AG04449 (cell line): ENCODE results near the gene GAS2L3.
A peak's percentile ranks its signal among the peaks of the same experiment; 100 is the strongest.

Experiments
- CTCF ChIA-PET: fragments of 350-600 bp; formaldehyde crosslinking; extraction: SDS; loops from one replicate; lab custom pipeline; 2021; ENCODE audit warnings: antibody characterized with exemption; lab: Yijun Ruan, JAX
- POLR2A ChIA-PET: fragments of 400-600, 350-600 bp; formaldehyde crosslinking; extraction: SDS; loops from one replicate; lab custom pipeline; 2020; ENCODE audit warnings: antibody characterized with exemption, inconsistent platforms; lab: Yijun Ruan, JAX
- DNase-seq: peaks from one replicate; pipeline ENCODE4 v3.0.0-alpha.2; 2010; ENCODE audit warnings: low read depth, low spot score
- H3K4me3 ChIP-seq: 2 replicates; pipeline ENCODE4 v1.5.1; 2011; ENCODE audit warnings: low read depth, mild to moderate bottlenecking, control low read depth, low read length
- TF ChIP-seq, protein P1 (sequence below): IDR thresholded peaks from one replicate; pipeline ENCODE4 v1.5.1; 2011; ENCODE audit warnings: mild to moderate bottlenecking, moderate library complexity, low read length, control low read depth, inconsistent platforms; ENCODE audit not compliant: insufficient read depth; ENCODE audit errors: missing control alignments

Gene GAS2L3

DNA sequence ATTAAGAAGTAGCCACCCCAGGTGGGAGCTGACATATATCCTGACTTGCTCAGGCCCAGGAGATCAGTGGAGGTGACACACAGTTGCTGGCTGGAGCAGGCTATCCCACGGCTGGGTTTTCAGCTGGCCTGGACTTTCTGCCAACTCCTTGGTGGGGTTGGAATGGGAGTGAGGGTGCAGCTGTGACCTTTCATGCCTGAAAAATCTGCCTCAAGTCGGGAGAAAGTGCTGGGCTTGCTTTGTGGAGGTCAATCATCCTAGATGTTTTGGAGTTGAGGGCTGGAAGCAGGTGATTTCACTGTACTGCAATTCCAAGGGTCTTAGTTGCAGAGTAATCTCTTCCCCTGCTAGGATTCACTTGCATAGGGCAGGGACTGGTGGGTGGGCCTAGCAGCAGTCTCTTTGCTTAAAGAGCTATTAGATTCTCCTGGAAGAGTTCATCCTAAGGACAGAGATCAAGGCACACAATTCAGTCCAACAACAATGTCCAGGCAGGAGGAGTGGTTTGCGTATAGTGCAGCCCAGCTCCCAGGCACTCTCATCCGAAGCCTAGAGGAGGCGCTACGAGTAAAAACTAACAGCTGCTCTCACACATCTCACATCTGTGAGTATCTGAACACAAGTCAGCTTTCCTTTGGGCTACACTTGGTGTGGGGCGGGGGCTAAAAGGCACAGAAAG lies 98.1 kb downstream of the GAS2L3 start:
- H3K4me3 ChIP-seq: no peak overlapping the region
- CTCF ChIA-PET: interaction anchor here (0.7 to 3.7 kb wide), 8 partner anchors 10 to 324 kb away, joined by 3 to 23 read pairs (median 4); no protein-coding TSS in a partner anchor
- TF ChIP-seq, protein P1, sequence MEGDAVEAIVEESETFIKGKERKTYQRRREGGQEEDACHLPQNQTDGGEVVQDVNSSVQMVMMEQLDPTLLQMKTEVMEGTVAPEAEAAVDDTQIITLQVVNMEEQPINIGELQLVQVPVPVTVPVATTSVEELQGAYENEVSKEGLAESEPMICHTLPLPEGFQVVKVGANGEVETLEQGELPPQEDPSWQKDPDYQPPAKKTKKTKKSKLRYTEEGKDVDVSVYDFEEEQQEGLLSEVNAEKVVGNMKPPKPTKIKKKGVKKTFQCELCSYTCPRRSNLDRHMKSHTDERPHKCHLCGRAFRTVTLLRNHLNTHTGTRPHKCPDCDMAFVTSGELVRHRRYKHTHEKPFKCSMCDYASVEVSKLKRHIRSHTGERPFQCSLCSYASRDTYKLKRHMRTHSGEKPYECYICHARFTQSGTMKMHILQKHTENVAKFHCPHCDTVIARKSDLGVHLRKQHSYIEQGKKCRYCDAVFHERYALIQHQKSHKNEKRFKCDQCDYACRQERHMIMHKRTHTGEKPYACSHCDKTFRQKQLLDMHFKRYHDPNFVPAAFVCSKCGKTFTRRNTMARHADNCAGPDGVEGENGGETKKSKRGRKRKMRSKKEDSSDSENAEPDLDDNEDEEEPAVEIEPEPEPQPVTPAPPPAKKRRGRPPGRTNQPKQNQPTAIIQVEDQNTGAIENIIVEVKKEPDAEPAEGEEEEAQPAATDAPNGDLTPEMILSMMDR: no peak
- POLR2A ChIA-PET: no interaction called here
- DNase-seq: no peak

DNA sequence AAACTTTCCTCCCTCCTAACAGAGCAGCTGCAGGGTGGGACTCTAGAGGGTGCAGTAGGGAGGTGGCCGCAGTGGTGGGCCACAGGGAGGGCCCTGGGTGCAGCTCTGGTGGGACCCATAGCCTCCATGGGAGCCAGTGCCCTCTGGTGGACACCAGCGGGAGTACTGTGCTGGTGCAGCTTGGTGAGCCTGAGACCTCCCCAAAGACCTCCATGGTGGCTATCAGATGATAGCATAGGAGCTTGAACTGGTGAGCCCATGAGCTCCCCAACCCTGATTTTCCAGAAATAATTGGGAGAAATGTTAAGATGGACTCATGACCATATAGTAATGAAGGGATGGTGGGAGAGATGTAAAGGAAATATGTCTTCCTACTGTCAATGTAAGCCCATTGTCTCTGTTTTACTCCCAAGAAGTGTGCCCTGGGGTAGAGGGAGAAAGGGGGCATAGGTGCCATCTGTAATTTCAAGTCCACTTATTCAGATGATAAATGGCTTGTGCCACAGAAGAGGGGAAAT lies 98.7 kb downstream of the GAS2L3 start:
- CTCF ChIA-PET: interaction anchor here (0.6 to 3.7 kb wide), 9 partner anchors 10 to 324 kb away, joined by 3 to 23 read pairs (median 5); no protein-coding TSS in a partner anchor

DNA sequence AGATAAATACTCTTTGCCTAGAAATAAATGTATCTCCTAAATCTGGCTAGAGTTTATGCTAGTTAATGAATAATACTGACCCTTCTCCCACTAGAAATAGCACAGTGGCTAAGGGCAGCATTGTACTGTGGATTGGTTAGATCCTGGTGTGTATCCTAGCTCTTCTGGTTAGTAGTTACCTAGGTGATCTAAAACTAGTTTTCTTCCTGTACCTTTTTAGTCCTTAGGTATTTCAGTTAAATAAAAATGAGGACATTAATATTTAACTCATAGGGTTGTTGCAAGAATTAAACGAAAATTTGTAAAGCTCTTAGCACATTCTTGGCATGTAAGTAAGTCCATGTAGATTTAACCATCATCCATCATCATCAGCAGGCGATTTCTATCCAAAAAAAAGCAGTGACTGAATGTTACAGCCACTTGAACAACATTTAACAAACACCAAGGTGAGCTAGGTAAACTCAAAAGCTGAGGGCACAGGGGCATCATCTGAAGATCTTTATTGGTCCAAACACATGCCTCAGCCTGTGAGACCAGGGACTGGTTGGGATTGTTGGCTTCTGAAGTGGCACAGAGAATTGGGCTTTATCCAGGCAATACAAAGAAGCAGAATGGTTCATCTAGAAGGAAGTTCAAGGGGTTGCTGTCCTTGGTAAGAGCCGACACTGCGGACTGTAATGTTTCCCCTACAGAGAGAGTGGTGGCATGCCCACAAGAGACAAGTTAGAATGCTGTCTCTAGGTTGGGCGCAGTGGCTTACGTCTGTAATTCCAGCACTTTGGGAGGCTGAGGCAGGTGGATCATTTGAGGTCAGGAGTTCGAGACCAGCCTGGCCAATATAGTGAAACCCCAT lies 100.8 kb downstream of the GAS2L3 start:
- TF ChIP-seq, protein P1: no peak
- ChIA-PET CTCF (interaction anchor here (1.2 to 3.1 kb wide), 2 partner anchors 12 to 57 kb away, joined by 3 to 23 read pairs; no protein-coding TSS in a partner anchor), POLR2A (no interaction called here)
- DNase-seq: no peak
- no peak overlapping the region for H3K4me3 ChIP-seq

More for the DNA sequence above, 98.7 kb downstream of the GAS2L3 start:
- DNase-seq: no peak
- TF ChIP-seq, protein P1: peak; percentile 56
- H3K4me3 ChIP-seq: no peak overlapping the region
- POLR2A ChIA-PET: no interaction called here
